GM10266 (cell line): ENCODE measurements around the gene GAB1.

Experiments used
- DNase-seq: peaks from one replicate; pipeline ENCODE4 v3.0.0; 2012; ENCODE audit errors: extremely low spot score
- TF ChIP-seq, protein P1 (sequence below): IDR thresholded peaks from 2 replicates; pipeline ENCODE4 v1.5.1; 2012; ENCODE audit warnings: mild to moderate bottlenecking, low read depth; ENCODE audit not compliant: control insufficient read depth, insufficient read depth; ENCODE audit errors: missing control alignments

GAB1 gene

DNA sequence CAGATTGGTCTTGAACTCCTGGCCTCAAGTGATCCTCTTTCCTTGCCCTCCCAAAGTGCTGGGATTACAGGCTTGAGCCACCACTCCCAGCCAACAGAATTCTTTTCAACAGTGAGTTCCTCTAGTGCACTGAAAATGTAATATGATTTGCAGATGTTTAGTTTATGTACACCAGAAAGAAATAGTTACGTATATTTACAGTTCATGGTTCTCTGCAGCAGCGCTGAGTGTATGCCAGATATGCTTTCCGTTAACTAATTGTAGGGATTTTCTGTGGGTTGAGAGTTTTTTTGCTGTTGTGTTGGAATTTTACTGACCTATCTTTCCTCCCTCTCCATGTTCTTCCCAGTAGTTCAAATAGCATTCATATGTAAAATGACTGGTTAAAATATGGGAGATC is 44.0 kb downstream of the GAB1 start:
- DNase-seq, result no peak
- TF ChIP-seq, protein P1, sequence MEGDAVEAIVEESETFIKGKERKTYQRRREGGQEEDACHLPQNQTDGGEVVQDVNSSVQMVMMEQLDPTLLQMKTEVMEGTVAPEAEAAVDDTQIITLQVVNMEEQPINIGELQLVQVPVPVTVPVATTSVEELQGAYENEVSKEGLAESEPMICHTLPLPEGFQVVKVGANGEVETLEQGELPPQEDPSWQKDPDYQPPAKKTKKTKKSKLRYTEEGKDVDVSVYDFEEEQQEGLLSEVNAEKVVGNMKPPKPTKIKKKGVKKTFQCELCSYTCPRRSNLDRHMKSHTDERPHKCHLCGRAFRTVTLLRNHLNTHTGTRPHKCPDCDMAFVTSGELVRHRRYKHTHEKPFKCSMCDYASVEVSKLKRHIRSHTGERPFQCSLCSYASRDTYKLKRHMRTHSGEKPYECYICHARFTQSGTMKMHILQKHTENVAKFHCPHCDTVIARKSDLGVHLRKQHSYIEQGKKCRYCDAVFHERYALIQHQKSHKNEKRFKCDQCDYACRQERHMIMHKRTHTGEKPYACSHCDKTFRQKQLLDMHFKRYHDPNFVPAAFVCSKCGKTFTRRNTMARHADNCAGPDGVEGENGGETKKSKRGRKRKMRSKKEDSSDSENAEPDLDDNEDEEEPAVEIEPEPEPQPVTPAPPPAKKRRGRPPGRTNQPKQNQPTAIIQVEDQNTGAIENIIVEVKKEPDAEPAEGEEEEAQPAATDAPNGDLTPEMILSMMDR, result no peak

GRCh38 chr4:143381189-143382118 is 44.8 kb downstream of the GAB1 start:
- DNase-seq, result no peak
- TF ChIP-seq, protein P1, result no peak

GRCh38 chr4:143382596-143382995 is 45.9 kb downstream of the GAB1 start:
- DNase-seq, result no peak
- TF ChIP-seq, protein P1, result no peak

- TF ChIP-seq, protein P1, result no peak
- no peak for DNase-seq
These were observed 46.4 kb downstream of the GAB1 start for GRCh38 chr4:143383005-143383574.

DNA sequence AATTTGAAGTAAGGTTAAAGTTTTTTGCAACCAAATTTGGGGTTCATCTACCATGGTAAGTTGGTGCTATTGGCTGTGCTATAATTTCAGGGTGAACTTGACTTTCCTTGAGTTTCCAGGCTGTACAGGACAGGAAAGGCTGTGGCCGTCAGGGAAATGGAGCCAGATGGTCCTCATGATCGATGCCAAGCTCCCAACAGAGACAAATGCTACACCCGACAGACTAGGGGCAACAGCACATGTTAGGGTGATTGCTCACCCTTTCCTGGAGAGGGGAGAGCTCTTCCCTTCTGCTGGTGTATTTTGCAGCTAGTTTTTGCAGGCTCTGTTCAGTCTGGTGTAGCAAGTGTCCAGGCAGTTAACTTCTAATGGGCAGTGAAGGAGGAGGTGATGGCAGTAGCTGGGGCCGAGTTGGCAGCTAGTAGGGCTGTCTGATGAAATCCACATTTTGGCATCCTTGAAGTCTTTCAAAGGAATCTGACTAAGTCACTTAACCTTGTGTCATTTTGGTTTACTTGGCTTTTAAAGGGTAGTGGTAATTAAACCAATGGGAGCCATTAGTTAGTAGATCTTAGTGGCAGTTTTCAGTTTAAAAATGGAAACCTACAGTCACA is 47.8 kb downstream of the GAB1 start:
- TF ChIP-seq, protein P1, result no peak
- DNase-seq, result no peak

DNA sequence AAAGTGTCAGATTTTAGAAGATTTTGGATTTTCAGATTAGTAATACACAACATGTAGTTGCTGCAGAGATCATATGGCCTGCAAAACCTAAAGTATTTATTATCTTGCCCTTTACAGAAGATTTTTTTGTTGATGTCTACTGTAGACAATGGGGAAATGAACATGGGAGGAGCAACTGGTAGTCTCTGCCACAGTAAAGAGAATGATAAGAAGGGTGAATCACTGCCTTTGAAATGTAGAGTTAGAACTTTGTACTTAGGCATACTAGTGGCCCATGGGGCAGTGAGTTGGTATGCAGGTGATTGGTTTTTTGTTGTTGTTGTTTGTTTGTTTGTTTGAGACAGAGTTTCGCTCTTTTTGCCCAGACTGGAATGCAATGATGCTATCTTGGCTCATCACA is 50.1 kb downstream of the GAB1 start:
- DNase-seq, result no peak
- TF ChIP-seq, protein P1, result no peak
